ENCODE measurements around the gene SSTR4. TPM values are rescaled to one million over a fixed set of nuclear protein-coding genes. Genes with fewer than 3 reads are reported as not detected.

The SSTR4 gene
- total and polyA plus RNA-seq, 9 of the 15 experiments (the other 6 are each of a cell fraction or from before 2014, with no cell fraction given) = not detected

DNA sequence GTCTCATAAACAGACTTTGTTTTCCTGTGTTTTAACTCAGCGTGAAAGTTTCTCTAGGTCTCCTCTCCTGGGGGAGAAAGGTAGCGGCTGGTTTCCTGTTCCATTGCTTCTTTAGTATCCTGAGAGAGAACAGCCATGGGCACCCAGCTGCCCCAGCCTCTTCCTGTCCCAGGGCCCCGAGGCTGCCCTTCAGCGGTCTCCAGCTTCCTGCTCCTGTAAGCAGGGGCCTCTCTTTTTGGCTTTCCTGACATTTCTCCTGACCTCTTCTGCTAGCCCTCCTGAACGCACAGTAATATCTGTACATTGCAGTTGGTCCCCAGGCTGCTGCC, 2.4 kb upstream of the SSTR4 start:
- no peaks in the 10 kb centered on the region for H3K9me3 ChIP-seq (replicated peaks; ENCODE audit: control insufficient read depth, insufficient read depth, low read depth, low read length)
- peaks cover 0 to 23% of the 10 kb centered on the region in 2 experiments; a peak in 3 of 5 replicates for H3K27me3 ChIP-seq (ENCODE audit: control insufficient read depth in 2 of 2, insufficient read depth in 2 of 2, low read length in 2 of 2)
- in situ Hi-C loops (cut with MboI) (no loop called here), intact Hi-C loops (cut with micrococcal nuclease) (no loop called here)
- no peak overlapping the region for H3K27ac ChIP-seq (ENCODE audit: extremely low read depth, low read depth, low read length)
- H3K4me1 ChIP-seq (replicated peaks in 1 of 2; ENCODE audit: control insufficient read depth in 2 of 2, insufficient read depth in 2 of 2, low read length in 2 of 2) = no peaks in the 10 kb centered on the region; a peak in 2 of 5 replicates
- H3K4me2 ChIP-seq (ENCODE audit: insufficient read depth, low read length) = no peak overlapping the region
- H2AFZ ChIP-seq (ENCODE audit: low read depth, low read length) = no peak overlapping the region
- 32% methylated on average over 4 of the region's 5 CpGs for WGBS (ENCODE audit: insufficient coverage, low coverage, missing lambda C conversion rate)
- H4K20me1 ChIP-seq (replicated peaks; ENCODE audit: control insufficient read depth, insufficient read depth, low read length) = no peaks in the 10 kb centered on the region
- ChIA-PET CTCF (ENCODE audit: low intra/inter-chr PET ratio) (no interaction called here), POLR2A (no interaction called here)
- DNase-seq (ENCODE audit: extremely low read depth in 1 of 4, low spot score in 3 of 4) (no peak), FAIRE-seq (no peak), ATAC-seq (no peak)
- H3K9ac ChIP-seq (ENCODE audit: insufficient read depth in 1 of 2, low read depth in 2 of 2, low read length in 2 of 2) = no peak overlapping the region
- no peak overlapping the region for H3K4me3 ChIP-seq
- H3K79me2 ChIP-seq (ENCODE audit: control insufficient read depth, insufficient read depth, low read length) = no peaks in the 10 kb centered on the region
- BruUV-seq (replicated peaks) = no TSS peak
- H3K36me3 ChIP-seq (ENCODE audit: control insufficient read depth, insufficient read depth, low read length) = no peaks in the 10 kb centered on the region
- no peaks in the 10 kb centered on the region for H3K9me1 ChIP-seq (ENCODE audit: control insufficient read depth, insufficient read depth, low read length)
- TF ChIP-seq ZNF41 (CRISPR knock-in tag; conservative IDR thresholded peaks at IDR 0.05) = no peak
- TF ChIP-seq, protein P1, sequence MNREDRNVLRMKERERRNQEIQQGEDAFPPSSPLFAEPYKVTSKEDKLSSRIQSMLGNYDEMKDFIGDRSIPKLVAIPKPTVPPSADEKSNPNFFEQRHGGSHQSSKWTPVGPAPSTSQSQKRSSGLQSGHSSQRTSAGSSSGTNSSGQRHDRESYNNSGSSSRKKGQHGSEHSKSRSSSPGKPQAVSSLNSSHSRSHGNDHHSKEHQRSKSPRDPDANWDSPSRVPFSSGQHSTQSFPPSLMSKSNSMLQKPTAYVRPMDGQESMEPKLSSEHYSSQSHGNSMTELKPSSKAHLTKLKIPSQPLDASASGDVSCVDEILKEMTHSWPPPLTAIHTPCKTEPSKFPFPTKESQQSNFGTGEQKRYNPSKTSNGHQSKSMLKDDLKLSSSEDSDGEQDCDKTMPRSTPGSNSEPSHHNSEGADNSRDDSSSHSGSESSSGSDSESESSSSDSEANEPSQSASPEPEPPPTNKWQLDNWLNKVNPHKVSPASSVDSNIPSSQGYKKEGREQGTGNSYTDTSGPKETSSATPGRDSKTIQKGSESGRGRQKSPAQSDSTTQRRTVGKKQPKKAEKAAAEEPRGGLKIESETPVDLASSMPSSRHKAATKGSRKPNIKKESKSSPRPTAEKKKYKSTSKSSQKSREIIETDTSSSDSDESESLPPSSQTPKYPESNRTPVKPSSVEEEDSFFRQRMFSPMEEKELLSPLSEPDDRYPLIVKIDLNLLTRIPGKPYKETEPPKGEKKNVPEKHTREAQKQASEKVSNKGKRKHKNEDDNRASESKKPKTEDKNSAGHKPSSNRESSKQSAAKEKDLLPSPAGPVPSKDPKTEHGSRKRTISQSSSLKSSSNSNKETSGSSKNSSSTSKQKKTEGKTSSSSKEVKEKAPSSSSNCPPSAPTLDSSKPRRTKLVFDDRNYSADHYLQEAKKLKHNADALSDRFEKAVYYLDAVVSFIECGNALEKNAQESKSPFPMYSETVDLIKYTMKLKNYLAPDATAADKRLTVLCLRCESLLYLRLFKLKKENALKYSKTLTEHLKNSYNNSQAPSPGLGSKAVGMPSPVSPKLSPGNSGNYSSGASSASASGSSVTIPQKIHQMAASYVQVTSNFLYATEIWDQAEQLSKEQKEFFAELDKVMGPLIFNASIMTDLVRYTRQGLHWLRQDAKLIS (CRISPR knock-in tag; IDR thresholded peaks at IDR 0.05) = no peak
- no peak for TF ChIP-seq RNF2 (IDR thresholded peaks at IDR 0.05)
- no peak for TF ChIP-seq RAD51 (IDR thresholded peaks at IDR 0.05; ENCODE audit: borderline replicate concordance, low read depth)
- no peak for TF ChIP-seq SIN3B (IDR thresholded peaks at IDR 0.05; ENCODE audit: low read depth)
- TF ChIP-seq TARDBP (IDR thresholded peaks at IDR 0.05) = no peak
- no peak for TF ChIP-seq MAFK (IDR thresholded peaks at IDR 0.05; ENCODE audit: low read length)
- no peak for TF ChIP-seq ZNF707 (CRISPR knock-in tag; conservative IDR thresholded peaks at IDR 0.05)
- no peak for TF ChIP-seq RFX5 (IDR thresholded peaks at IDR 0.05; ENCODE audit: low read depth, low read length)
- TF ChIP-seq, protein P2, sequence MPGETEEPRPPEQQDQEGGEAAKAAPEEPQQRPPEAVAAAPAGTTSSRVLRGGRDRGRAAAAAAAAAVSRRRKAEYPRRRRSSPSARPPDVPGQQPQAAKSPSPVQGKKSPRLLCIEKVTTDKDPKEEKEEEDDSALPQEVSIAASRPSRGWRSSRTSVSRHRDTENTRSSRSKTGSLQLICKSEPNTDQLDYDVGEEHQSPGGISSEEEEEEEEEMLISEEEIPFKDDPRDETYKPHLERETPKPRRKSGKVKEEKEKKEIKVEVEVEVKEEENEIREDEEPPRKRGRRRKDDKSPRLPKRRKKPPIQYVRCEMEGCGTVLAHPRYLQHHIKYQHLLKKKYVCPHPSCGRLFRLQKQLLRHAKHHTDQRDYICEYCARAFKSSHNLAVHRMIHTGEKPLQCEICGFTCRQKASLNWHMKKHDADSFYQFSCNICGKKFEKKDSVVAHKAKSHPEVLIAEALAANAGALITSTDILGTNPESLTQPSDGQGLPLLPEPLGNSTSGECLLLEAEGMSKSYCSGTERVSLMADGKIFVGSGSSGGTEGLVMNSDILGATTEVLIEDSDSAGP (CRISPR knock-in tag; IDR thresholded peaks at IDR 0.05) = no peak
- TF ChIP-seq, protein P3, sequence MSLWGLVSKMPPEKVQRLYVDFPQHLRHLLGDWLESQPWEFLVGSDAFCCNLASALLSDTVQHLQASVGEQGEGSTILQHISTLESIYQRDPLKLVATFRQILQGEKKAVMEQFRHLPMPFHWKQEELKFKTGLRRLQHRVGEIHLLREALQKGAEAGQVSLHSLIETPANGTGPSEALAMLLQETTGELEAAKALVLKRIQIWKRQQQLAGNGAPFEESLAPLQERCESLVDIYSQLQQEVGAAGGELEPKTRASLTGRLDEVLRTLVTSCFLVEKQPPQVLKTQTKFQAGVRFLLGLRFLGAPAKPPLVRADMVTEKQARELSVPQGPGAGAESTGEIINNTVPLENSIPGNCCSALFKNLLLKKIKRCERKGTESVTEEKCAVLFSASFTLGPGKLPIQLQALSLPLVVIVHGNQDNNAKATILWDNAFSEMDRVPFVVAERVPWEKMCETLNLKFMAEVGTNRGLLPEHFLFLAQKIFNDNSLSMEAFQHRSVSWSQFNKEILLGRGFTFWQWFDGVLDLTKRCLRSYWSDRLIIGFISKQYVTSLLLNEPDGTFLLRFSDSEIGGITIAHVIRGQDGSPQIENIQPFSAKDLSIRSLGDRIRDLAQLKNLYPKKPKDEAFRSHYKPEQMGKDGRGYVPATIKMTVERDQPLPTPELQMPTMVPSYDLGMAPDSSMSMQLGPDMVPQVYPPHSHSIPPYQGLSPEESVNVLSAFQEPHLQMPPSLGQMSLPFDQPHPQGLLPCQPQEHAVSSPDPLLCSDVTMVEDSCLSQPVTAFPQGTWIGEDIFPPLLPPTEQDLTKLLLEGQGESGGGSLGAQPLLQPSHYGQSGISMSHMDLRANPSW (CRISPR knock-in tag; IDR thresholded peaks at IDR 0.05) = no peak
- TF ChIP-seq, protein P4, sequence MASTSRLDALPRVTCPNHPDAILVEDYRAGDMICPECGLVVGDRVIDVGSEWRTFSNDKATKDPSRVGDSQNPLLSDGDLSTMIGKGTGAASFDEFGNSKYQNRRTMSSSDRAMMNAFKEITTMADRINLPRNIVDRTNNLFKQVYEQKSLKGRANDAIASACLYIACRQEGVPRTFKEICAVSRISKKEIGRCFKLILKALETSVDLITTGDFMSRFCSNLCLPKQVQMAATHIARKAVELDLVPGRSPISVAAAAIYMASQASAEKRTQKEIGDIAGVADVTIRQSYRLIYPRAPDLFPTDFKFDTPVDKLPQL (IDR thresholded peaks at IDR 0.05; ENCODE audit: extremely low read depth, insufficient read length) = no peak
- no peak for TF ChIP-seq ZNF507 (tag; conservative IDR thresholded peaks at IDR 0.05)
- no peak for TF ChIP-seq ZNF12 (CRISPR knock-in tag; IDR thresholded peaks at IDR 0.05)
- no peak for TF ChIP-seq BDP1 (IDR thresholded peaks at IDR 0.05; ENCODE audit: insufficient read depth, insufficient read length)
